ELR (cell line): ENCODE results near the gene FBLIM1.

ENCODE experiments used
- DNase-seq: peaks from one replicate; pipeline ENCODE4 v3.0.0-alpha.2; 2015; ENCODE audit warnings: low read depth

FBLIM1 gene

GRCh38 chr1:15748264-15748663 lies 10.3 kb upstream of the FBLIM1 start:
- no peak for DNase-seq

- no peak for DNase-seq
These were observed 9.8 kb upstream of the FBLIM1 start for GRCh38 chr1:15748690-15749398.

- peak; percentile 55 for DNase-seq
These were observed 8.9 kb upstream of the FBLIM1 start for GRCh38 chr1:15749399-15750291.

GRCh38 chr1:15750924-15751323 lies 7.7 kb upstream of the FBLIM1 start:
- no peak for DNase-seq

GRCh38 chr1:15751717-15752116 lies 6.9 kb upstream of the FBLIM1 start:
- DNase-seq: no peak

DNA sequence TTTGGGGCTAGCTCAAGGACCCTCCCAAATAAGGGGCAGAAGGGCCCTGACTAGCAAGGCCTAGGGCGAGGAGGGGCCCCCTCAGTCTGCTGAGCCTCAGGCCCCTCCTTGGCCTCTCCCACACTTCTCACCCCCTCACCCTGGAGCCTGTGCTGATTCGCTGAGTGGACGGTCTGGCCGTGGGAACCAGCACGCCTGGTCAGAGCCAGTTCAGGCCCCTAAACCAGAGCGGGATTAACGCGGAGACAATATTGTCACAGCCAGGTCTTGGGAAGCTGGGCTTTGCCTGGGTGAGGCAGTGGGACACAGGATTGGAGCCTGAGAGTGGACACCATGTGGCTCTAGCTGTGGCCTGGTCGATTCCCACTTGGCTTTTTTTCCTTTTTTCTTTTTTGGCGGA lies 4.8 kb upstream of the FBLIM1 start:
- DNase-seq: no peak

DNA sequence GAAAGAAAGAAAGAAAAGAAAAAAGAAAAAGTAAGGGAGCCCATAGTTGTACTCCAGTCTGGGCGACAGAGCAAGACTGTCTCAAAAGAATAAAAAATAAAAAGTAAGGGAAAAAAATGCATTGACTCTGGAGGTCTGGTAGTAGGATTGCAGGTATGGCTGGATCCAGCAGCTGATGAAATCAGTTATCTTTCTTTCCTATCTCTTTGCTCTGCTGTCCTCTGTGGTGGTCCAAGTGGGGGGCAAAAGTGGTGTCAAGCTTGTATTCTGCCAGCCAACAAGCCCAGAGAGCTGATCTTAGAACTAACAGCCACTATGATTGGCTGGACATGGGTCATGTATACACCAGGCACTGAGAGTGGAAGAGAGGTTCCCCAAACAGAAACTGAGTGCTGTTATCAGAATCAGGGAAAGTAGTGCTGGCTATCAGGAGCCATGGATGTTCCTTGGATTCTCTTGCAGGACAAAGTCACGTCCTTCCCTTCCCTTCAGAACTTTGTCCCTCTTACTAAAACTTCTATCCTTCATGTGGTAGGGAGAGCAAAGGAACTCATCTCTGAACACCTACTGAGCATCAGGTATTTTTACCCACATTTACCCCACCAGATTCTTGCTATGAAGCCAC lies 3.5 kb upstream of the FBLIM1 start:
- DNase-seq: no peak

GRCh38 chr1:15755646-15756040 lies 3.0 kb upstream of the FBLIM1 start:
- DNase-seq: no peak

DNA sequence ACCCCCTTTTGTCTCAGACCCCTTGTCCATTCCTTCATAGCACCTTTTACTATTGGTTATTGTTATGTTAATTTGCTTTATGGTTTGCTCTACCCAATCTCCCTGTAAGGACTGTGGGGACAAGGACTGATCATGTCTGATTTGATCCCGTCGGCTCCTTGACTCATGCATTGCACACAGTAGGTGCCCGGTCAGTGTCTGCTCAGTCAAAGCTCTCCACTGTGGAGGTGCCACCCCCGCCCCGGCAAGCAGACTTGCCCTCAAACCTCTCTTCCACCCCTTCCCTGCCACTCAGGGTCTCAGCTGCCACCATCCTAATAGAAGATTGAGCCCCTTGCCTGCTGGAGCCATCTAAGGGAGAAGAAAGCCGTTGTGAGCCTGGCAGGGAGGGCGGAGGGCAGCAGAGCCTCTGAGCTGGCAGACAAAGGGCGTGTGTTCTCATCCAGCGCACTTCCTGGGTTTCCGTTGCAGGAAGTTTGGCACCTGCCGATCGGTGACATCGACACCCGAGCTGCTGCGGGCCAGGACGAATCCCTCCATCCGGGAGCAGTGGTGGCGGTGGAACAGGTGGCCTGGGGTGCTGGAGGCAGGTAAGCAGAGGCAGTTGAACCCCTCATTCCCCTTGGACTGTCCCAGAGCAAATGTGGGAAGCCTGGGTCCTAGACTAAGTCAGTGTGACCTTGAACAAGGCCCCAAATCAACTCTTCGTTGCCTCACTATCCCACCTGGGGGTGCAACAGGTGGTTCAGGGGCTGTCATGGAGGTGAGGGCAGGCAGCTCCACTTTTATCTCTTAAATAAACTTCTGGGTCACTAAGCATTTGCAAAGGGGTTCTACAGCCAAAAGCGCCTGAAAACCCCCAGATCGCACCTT lies 2.2 kb upstream of the FBLIM1 start:
- DNase-seq: no peak

DNA sequence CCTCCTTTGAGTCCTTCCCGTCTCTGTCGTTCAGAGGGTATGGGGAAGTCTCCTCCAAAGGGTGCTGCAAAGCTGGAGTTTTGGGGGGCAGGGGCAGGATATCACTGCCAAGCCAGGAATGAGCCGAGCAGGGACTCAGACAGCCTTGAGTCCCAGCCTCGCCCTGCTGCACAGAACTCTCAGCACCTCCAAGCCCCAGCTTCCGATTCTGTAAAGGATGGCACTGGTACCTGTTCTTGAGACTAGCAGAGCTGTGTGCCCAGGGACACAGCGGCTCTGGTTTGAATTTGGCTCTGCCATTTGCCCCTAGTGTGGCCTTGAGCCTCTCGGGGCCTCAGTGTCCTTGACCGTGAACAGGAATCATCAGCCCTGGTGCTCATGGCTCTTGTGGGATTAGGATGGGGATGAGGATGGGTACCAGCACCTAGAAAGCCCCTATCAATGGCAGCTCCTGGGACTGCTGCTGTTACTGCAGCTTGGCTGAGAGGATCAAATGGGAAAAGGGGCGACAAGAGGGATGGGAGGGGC lies 1.5 kb upstream of the FBLIM1 start:
- no peak for DNase-seq

- DNase-seq: peak; percentile 39
These were observed 836 bp upstream of the FBLIM1 start for GRCh38 chr1:15757575-15758342.

- peak; percentile 46 for DNase-seq
These were observed 512 bp downstream of the FBLIM1 start for GRCh38 chr1:15758953-15759661.

GRCh38 chr1:15760520-15761211 lies 2.1 kb downstream of the FBLIM1 start:
- DNase-seq: peak; percentile 88

GRCh38 chr1:15761366-15762128 lies 3.0 kb downstream of the FBLIM1 start:
- DNase-seq: no peak

GRCh38 chr1:15762546-15762945 lies 4.0 kb downstream of the FBLIM1 start:
- DNase-seq: peak; percentile 47

GRCh38 chr1:15764269-15764764 lies 5.7 kb downstream of the FBLIM1 start:
- no peak for DNase-seq

- no peak for DNase-seq
These were observed 6.3 kb downstream of the FBLIM1 start for GRCh38 chr1:15764890-15765289.

DNA sequence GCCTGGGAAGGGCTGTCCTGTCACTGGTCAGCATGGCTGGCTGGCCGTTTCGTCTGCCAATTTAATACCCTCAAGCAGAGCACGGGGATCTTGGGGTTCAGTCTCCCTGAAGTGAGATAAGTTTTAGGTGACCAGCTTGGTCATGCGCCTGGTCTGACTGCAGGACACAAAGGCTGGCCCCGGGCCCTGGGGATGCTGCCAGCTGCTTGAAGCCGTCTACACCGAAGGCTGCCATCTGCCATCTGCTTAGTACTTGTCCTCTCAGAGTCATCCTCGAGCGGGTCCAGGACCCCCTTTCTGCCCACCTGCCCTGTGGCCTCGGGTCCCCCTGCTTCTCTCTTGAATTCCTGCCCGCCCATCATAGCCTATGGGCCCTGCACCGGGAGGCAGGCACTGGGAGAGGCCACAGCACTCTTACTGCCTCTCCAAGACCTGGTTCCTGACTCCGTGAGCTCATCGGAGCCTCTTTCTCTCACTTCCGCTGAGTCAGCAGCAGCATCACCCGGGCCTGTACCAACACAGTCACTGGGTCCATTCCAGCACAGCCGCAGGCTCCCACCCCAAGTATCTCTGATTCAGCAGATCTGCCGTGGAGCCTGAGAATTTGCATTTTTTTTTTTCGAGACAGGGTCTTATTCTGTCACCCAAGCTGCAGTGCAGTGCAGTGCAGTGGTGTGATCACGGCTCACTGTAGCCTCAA lies 7.0 kb downstream of the FBLIM1 start:
- DNase-seq: peak; percentile 42
